ENCODE results near the gene PCTP. TPM values are rescaled to one million over a fixed set of nuclear protein-coding genes. Genes with fewer than 3 reads are reported as not detected.

PCTP gene
- total and polyA plus RNA-seq, 12 donors: 7.2 to 31.7 (median 13.1) TPM

DNA sequence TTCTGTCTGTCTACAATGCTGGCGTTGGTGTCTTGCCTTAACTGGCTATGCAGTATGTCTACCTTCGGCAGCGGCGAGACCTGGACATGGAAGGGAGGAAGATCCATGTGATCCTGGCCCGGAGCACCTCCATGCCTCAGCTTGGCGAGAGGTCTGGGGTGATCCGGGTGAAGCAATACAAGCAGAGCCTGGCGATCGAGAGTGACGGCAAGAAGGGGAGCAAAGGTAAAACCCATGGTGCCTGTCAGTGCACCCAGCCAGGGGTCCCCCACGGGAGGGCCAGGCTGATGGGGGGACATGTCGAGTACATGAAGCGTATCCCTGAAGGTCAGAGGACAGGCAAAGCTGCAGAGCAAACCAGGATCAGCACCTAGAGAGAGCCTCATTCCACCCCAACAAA is 22.8 kb downstream of the PCTP start:
- Histone ChIP-seq H3K27me3 (no peaks in the 10 kb centered on the region), H3K27ac (no peak overlapping the region), H3K9me3 (replicated peaks in 1 of 3) (no peaks in the 10 kb centered on the region), H3K4me1 (replicated peaks in 1 of 2) (peaks cover 0 to 12% of the 10 kb centered on the region in 2 donors), H3K4me3 (no peak overlapping the region), H3K36me3 (replicated peaks in 1 of 2) (peaks cover 0 to 63% of the 10 kb centered on the region in 2 donors)
- no peak for DNase-seq
- TF ChIP-seq, protein P1, sequence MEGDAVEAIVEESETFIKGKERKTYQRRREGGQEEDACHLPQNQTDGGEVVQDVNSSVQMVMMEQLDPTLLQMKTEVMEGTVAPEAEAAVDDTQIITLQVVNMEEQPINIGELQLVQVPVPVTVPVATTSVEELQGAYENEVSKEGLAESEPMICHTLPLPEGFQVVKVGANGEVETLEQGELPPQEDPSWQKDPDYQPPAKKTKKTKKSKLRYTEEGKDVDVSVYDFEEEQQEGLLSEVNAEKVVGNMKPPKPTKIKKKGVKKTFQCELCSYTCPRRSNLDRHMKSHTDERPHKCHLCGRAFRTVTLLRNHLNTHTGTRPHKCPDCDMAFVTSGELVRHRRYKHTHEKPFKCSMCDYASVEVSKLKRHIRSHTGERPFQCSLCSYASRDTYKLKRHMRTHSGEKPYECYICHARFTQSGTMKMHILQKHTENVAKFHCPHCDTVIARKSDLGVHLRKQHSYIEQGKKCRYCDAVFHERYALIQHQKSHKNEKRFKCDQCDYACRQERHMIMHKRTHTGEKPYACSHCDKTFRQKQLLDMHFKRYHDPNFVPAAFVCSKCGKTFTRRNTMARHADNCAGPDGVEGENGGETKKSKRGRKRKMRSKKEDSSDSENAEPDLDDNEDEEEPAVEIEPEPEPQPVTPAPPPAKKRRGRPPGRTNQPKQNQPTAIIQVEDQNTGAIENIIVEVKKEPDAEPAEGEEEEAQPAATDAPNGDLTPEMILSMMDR (IDR thresholded peaks at IDR 0.05): no peak
- WGBS, 4 donors: 88 to 89% (median 89%) methylated on average over 13 of the region's 13 CpGs
- intact Hi-C loops (cut with DNase I): loop anchor here (5.0 to 10.0 kb wide), 2 partner anchors 246 to 249 kb away; no protein-coding TSS in a partner anchor

DNA sequence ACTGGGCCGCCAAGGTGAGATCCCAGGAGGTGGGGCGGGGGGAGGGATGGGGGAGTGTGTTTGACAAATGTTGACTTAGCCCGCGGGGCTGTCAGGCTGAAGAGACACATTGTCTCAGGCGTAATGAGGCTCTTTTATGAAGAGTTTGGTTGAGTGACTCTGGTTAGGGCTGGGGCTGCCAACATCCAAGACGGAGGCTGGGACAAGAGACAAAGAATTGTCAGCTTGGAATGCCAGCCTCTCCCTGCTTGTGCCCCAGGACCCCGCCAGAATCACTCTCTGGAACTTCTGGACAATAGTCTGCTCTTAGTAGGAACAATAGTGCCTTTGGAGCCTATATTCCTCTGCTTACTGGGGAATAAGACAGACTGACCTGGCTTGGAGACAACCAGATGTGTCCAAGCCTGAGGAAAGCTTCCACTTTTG is 24.0 kb downstream of the PCTP start:
- H3K9me3 ChIP-seq (replicated peaks in 1 of 3): no peaks in the 10 kb centered on the region
- H3K27ac ChIP-seq: no peak overlapping the region
- 83 to 92% (median 91%) methylated on average over 7 of the region's 7 CpGs for WGBS, 4 donors
- peaks cover 0 to 4% of the 10 kb centered on the region in 2 donors for H3K4me1 ChIP-seq (replicated peaks in 1 of 2)
- no peaks in the 10 kb centered on the region for H3K27me3 ChIP-seq
- H3K4me3 ChIP-seq: no peak overlapping the region
- no peak for DNase-seq
- TF ChIP-seq, protein P1 (IDR thresholded peaks at IDR 0.05): no peak
- no peak for TF ChIP-seq POLR2A (IDR thresholded peaks at IDR 0.05)
- H3K36me3 ChIP-seq (replicated peaks in 1 of 2): peaks cover 0 to 63% of the 10 kb centered on the region in 2 donors
- intact Hi-C loops (cut with DNase I): loop anchor here (5.0 to 10.0 kb wide), 2 partner anchors 248 to 250 kb away; no protein-coding TSS in a partner anchor

DNA sequence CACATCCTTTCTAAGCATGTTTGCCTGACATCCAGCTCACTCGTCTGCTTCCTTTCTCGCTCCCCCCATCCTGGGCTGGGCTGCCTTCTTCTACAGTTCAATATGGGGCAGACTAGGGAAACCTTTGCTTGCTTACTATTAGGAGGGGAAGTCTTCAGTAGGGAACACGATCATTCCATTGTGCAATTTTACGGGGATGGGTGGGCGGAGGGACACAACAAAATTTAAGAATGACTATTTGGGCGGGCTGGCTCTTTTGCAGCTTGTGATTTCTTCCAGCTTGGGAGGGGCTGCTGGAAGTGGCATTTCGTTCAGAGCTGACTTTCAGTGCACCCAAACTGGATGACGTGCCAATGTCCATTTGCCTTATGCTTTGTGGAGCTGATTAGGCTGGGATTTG is 25.4 kb downstream of the PCTP start:
- H3K36me3 ChIP-seq (replicated peaks in 1 of 2): peaks cover 0 to 57% of the 10 kb centered on the region in 2 donors
- no peak for DNase-seq
- intact Hi-C loops (cut with DNase I): loop anchor here in 1 of 2 donors (10.0 kb wide), 1 partner anchor 251 kb away; no protein-coding TSS in a partner anchor
- WGBS, 4 donors: 92 to 95% (median 95%) methylated on average over 8 of the region's 8 CpGs
- H3K9me3 ChIP-seq (replicated peaks in 1 of 3): no peaks in the 10 kb centered on the region
- no peak overlapping the region for H3K4me3 ChIP-seq
- TF ChIP-seq POLR2A (IDR thresholded peaks at IDR 0.05): no peak
- TF ChIP-seq, protein P1 (IDR thresholded peaks at IDR 0.05): no peak
- no peaks in the 10 kb centered on the region for H3K27me3 ChIP-seq
- H3K27ac ChIP-seq: no peak overlapping the region
- no peaks in the 10 kb centered on the region for H3K4me1 ChIP-seq (replicated peaks in 1 of 2)

DNA sequence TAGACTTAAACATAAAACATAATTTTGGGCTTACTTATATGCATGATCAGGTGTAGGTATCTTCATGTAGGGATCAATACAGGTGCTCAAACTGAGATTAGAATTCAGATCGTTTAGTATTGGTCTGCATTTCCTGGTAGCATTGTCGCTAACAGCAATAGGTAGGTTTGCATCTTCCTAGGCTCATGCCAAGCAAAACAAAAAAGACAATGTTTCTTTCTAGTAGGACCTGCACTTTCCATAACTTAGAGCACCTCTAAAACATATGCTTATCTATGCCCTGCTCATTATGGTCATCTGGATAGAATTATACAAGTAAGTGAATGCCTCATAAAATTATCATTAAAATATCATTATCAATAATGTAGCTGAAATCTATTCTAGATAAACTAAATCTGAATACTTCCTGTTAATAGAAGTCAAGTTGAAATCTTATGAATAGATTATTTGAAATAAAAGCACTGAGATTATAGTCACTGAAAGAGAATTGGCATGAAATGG is 26.7 kb downstream of the PCTP start:
- no peak overlapping the region for H3K4me3 ChIP-seq
- DNase-seq: no peak
- WGBS, 4 donors: 83 to 93% (median 88%) methylated on average over 2 of the region's 2 CpGs
- H3K27me3 ChIP-seq: no peaks in the 10 kb centered on the region
- intact Hi-C loops (cut with DNase I): loop anchor here in 1 of 2 donors (10.0 kb wide), 1 partner anchor 253 kb away; no protein-coding TSS in a partner anchor
- no peak for TF ChIP-seq POLR2A (IDR thresholded peaks at IDR 0.05)
- TF ChIP-seq, protein P1 (IDR thresholded peaks at IDR 0.05): no peak
- H3K27ac ChIP-seq: no peak overlapping the region
- H3K4me1 ChIP-seq (replicated peaks in 1 of 2): no peaks in the 10 kb centered on the region
- H3K9me3 ChIP-seq (replicated peaks in 1 of 3): no peaks in the 10 kb centered on the region
- H3K36me3 ChIP-seq (replicated peaks in 1 of 2): peaks cover 0 to 45% of the 10 kb centered on the region in 2 donors
